Omental fat pad (tissue), 4 donors: Measurements from ENCODE around the gene MID1. TPM values are rescaled to one million over a fixed set of nuclear protein-coding genes. Genes with fewer than 3 reads are reported as not detected.

ENCODE experiments used
- ATAC-seq: fragments of 150-250 bp; one replicate; pipeline ENCODE4 v1.9.1; 2016; ENCODE audit warnings: mild to moderate bottlenecking, moderate library complexity; ENCODE audit not compliant: low FRiP score
- DNase-seq: peaks from one replicate; pipeline ENCODE4 v3.0.0-alpha.2; 2019; ENCODE audit warnings: low spot score
- small RNA-seq: library from RNA; depleted of rRNA; stranded (forward); fragments of <200 nt; gene quantifications from one replicate; pipeline ENCODE3, GENCODE V24; 2016
- total RNA-seq, 4 donors: library from RNA; depleted of rRNA; stranded (reverse); fragments of >200 nt; gene quantifications; one replicate each; pipeline ENCODE4 v1.1.0, GENCODE V29; 2016
- TF ChIP-seq, protein P1 (sequence below), 3 donors: fragments of 450-650 bp; IDR thresholded peaks; one replicate each; pipeline ENCODE4 v1.5.1; 2016 to 2017; ENCODE audit warnings: antibody characterized with exemption in 3 of 3, mild to moderate bottlenecking in 3 of 3, moderate library complexity in 2 of 3

Gene MID1
- total RNA-seq, 4 donors from 2014 or later: 8.3 to 14.5 (median 10.8) TPM

DNA sequence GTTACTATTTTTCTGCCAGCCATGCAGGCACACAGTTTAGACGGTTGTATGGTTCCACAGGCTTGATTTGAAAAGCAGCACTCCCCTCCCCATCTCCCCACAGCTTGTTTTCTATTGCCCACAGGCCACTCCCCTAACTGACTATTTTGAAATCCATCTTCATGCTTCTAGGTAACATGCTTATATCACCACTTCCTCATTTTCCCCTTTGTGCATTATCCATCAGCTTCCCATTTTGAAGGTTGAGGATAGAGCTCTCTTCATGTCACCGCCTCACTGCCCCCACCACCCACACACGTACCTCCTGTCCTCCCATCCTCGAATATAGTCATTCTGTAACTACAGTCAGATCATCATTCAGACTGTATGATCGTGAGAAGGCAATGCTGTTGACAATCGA lies 224.7 kb downstream of the MID1 start:
- TF ChIP-seq, protein P1, sequence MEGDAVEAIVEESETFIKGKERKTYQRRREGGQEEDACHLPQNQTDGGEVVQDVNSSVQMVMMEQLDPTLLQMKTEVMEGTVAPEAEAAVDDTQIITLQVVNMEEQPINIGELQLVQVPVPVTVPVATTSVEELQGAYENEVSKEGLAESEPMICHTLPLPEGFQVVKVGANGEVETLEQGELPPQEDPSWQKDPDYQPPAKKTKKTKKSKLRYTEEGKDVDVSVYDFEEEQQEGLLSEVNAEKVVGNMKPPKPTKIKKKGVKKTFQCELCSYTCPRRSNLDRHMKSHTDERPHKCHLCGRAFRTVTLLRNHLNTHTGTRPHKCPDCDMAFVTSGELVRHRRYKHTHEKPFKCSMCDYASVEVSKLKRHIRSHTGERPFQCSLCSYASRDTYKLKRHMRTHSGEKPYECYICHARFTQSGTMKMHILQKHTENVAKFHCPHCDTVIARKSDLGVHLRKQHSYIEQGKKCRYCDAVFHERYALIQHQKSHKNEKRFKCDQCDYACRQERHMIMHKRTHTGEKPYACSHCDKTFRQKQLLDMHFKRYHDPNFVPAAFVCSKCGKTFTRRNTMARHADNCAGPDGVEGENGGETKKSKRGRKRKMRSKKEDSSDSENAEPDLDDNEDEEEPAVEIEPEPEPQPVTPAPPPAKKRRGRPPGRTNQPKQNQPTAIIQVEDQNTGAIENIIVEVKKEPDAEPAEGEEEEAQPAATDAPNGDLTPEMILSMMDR (IDR thresholded peaks at IDR 0.05): no peak
- DNase-seq (no peak), ATAC-seq (no peak)

Small RNAs within 50 kb of the gene (small RNA-seq; reads per million reads assigned to genes)
- not detected for gene RNU6-800P
